Upper lobe of left lung (tissue), 4 donors: ENCODE results near the gene NT5DC4.

Source experiments
- POLR2A ChIP-seq, 4 donors: fragments of 450-650 bp; IDR thresholded peaks; one replicate each; pipeline ENCODE4 v1.5.1; 2016 to 2017; ENCODE audit warnings: antibody characterized with exemption in 4 of 4, mild to moderate bottlenecking in 2 of 4
- POLR2AphosphoS5 ChIP-seq, 2 donors: sonication (generic); formaldehyde crosslinking; IDR thresholded peaks; one replicate each; pipeline ENCODE4 v1.5.1; 2017; ENCODE audit warnings: antibody characterized with exemption in 2 of 2
- TF ChIP-seq, protein P1 (sequence below), 6 experiments: fragments of 450-650 bp in 4 of 6; fragments of 200-600 bp in 2 of 6; sonication (generic) in 2 of 6; IDR thresholded peaks; one replicate each; pipeline ENCODE4 v1.5.1; 2016 to 2019; ENCODE audit warnings: antibody characterized with exemption in 6 of 6

DNA sequence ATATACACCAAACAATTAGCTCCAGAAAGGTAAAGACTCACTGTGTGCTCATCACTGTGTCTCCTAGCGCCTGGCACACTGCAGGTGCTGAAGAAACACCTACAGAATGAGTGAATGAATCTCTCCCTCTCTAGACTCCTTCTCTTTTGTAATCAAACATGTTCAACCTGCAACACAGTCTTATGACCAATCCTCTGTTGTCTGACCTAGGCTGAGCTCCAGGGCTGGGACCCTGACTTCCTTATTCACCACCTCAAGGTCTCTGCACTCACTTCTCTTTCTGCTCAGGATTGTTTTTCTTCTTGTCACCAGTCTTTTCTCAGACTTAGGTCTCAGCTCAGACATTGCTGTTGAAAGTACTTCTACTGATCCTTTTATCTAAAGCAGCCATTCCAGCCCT lies 33.7 kb downstream of the NT5DC4 start:
- no peak for TF ChIP-seq POLR2AphosphoS5 (IDR thresholded peaks at IDR 0.05)
- TF ChIP-seq, protein P1, sequence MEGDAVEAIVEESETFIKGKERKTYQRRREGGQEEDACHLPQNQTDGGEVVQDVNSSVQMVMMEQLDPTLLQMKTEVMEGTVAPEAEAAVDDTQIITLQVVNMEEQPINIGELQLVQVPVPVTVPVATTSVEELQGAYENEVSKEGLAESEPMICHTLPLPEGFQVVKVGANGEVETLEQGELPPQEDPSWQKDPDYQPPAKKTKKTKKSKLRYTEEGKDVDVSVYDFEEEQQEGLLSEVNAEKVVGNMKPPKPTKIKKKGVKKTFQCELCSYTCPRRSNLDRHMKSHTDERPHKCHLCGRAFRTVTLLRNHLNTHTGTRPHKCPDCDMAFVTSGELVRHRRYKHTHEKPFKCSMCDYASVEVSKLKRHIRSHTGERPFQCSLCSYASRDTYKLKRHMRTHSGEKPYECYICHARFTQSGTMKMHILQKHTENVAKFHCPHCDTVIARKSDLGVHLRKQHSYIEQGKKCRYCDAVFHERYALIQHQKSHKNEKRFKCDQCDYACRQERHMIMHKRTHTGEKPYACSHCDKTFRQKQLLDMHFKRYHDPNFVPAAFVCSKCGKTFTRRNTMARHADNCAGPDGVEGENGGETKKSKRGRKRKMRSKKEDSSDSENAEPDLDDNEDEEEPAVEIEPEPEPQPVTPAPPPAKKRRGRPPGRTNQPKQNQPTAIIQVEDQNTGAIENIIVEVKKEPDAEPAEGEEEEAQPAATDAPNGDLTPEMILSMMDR (IDR thresholded peaks at IDR 0.05), result no peak
- TF ChIP-seq POLR2A (IDR thresholded peaks at IDR 0.05), result no peak
